HL-60 (cell line): ENCODE results near the gene USP24.

ENCODE experiments used
- DNase-seq, 2 experiments: peaks; one replicate each; pipeline ENCODE4 v3.0.0-alpha.2; 2010 to 2020; ENCODE audit warnings: low read depth in 1 of 2, low spot score in 1 of 2
- H3K27ac ChIP-seq: fragments of 250-450 bp; sonication (Bioruptor Pico); replicated peaks from 2 replicates; pipeline ENCODE4 v1.5.1; 2020; ENCODE audit warnings: mild to moderate bottlenecking, moderate library complexity
- H3K27me3 ChIP-seq: fragments of 250-450 bp; sonication (Bioruptor Pico); 2 replicates; pipeline ENCODE4 v1.5.1; 2021; ENCODE audit warnings: mild to moderate bottlenecking, moderate library complexity; ENCODE audit not compliant: insufficient read depth, poor library complexity, severe bottlenecking
- H3K4me3 ChIP-seq: replicated peaks from 2 replicates; pipeline ENCODE4 v1.5.1; 2011; ENCODE audit warnings: mild to moderate bottlenecking, control low read depth, low read length; ENCODE audit not compliant: insufficient read depth
- GABPA ChIP-seq: IDR thresholded peaks from 2 replicates; pipeline ENCODE4 v1.6.1; 2012; ENCODE audit warnings: low read depth
- POLR2AphosphoS5 ChIP-seq: IDR thresholded peaks from 2 replicates; pipeline ENCODE4 v1.6.1; 2012; ENCODE audit warnings: low read depth
- REST ChIP-seq: IDR thresholded peaks from 2 replicates; pipeline ENCODE4 v1.6.1; 2012; ENCODE audit warnings: low read depth; ENCODE audit not compliant: insufficient replicate concordance
- SPI1 ChIP-seq: IDR thresholded peaks from 2 replicates; pipeline ENCODE4 v1.6.1; 2012; ENCODE audit warnings: low read depth, mild to moderate bottlenecking, borderline replicate concordance
- TF ChIP-seq, protein P1 (sequence below): IDR thresholded peaks from one replicate; pipeline ENCODE4 v1.5.1; 2011; ENCODE audit warnings: low read length, control low read depth, inconsistent platforms; ENCODE audit not compliant: insufficient read depth

The USP24 gene

DNA sequence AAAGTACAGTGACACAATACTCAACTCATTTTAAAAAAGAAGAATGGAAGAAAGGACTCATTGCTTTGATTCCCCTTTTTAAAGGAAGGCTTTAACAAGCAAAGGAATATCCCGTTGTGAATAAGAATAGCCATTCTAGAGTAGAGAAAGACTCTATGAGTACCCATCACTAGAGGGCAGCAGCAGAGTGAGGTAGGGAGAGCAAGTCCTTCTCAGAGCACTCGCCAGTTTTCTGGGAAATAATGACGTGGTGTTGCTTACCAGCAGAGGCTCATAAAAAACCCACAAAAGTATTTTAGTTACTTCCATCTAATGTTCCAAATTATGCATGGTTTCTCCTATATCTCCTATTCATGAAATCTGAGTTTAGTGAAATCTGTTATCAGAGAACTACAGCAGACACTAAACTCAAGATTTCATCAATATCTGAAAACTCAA is 74.6 kb downstream of the USP24 start:
- no peak overlapping the region for H3K27ac ChIP-seq
- H3K27me3 ChIP-seq, result no peaks in the 10 kb centered on the region
- no peak overlapping the region for H3K4me3 ChIP-seq
- DNase-seq, result peak; percentile 55 to 79
- TF ChIP-seq SPI1 (no peak), REST (no peak)
- TF ChIP-seq, protein P1, sequence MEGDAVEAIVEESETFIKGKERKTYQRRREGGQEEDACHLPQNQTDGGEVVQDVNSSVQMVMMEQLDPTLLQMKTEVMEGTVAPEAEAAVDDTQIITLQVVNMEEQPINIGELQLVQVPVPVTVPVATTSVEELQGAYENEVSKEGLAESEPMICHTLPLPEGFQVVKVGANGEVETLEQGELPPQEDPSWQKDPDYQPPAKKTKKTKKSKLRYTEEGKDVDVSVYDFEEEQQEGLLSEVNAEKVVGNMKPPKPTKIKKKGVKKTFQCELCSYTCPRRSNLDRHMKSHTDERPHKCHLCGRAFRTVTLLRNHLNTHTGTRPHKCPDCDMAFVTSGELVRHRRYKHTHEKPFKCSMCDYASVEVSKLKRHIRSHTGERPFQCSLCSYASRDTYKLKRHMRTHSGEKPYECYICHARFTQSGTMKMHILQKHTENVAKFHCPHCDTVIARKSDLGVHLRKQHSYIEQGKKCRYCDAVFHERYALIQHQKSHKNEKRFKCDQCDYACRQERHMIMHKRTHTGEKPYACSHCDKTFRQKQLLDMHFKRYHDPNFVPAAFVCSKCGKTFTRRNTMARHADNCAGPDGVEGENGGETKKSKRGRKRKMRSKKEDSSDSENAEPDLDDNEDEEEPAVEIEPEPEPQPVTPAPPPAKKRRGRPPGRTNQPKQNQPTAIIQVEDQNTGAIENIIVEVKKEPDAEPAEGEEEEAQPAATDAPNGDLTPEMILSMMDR, result peak; percentile 52

GRCh38 chr1:55140137-55140536 is 75.0 kb downstream of the USP24 start:
- Histone ChIP-seq H3K27me3 (no peaks in the 10 kb centered on the region), H3K27ac (no peak overlapping the region), H3K4me3 (no peak overlapping the region)
- no peak for DNase-seq
- TF ChIP-seq POLR2AphosphoS5 (no peak), SPI1 (no peak), GABPA (no peak), REST (no peak)
- TF ChIP-seq, protein P1, result no peak

DNA sequence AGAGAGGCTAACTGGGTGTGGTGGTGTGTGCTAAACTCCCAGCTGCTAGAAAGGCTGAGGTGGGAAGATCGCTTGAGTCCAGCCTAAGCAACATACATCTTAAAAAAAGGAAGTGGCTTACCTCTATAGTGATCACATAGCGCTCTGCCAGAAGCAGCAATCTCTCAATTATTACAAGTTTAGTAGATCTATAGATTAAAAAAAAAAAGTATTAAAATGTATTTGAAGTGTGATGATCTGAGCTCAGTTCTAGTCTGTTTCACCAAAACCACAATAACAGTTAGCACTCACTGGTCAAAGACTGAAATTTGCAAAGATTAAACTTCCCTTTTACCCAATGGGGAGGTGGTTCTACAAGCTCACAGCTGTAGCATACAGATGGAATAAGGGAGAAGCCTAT is 76.3 kb downstream of the USP24 start:
- TF ChIP-seq SPI1 (peak; percentile 89), GABPA (no peak)

GRCh38 chr1:55134152-55134808 is 80.9 kb downstream of the USP24 start:
- H3K27ac ChIP-seq, result no peak overlapping the region
- H3K27me3 ChIP-seq, result no peaks in the 10 kb centered on the region
- no peak for DNase-seq
- H3K4me3 ChIP-seq, result no peak overlapping the region
- TF ChIP-seq GABPA, result no peak
- TF ChIP-seq, protein P1, result no peak
- no peak for TF ChIP-seq REST
- TF ChIP-seq SPI1, result no peak
- TF ChIP-seq POLR2AphosphoS5, result no peak

More for the DNA sequence above, 76.3 kb downstream of the USP24 start:
- no peaks in the 10 kb centered on the region for H3K27me3 ChIP-seq
- no peak overlapping the region for H3K27ac ChIP-seq
- peak in 1 of 2 experiments; percentile 10 for DNase-seq
- no peak overlapping the region for H3K4me3 ChIP-seq
